Kidney (tissue), 14 donors: ENCODE data around the gene ZNF502. TPM values are rescaled to one million over a fixed set of nuclear protein-coding genes. Genes with fewer than 3 reads are reported as not detected.
A peak's percentile ranks its signal among the peaks of the same experiment; 100 is the strongest.

Source experiments
- DNase-seq, 5 donors: peaks; one replicate each; pipeline ENCODE4 v3.0.0-alpha.2; 2013 to 2020
- FAIRE-seq: peaks from 2 replicates; lab custom pipeline; 2012; peaks lifted over from hg19 to GRCh38; lab: Jason Lieb, UNC
- H3K27ac ChIP-seq, 2 donors: one replicate each; pipeline ENCODE4 v1.7.0; 2013; ENCODE audit warnings: low read depth in 2 of 2, low read length in 2 of 2, inconsistent platforms in 1 of 2
- H3K27me3 ChIP-seq: one replicate; pipeline ENCODE4 v1.7.1; 2013; ENCODE audit warnings: low read length, inconsistent platforms; ENCODE audit not compliant: control insufficient read depth, insufficient read depth
- H3K36me3 ChIP-seq, 3 donors: one replicate each; pipeline versions ENCODE4 v1.7.0 to v1.7.1; 2013; ENCODE audit warnings: low read length in 3 of 3, control low read depth in 1 of 3, inconsistent platforms in 1 of 3; ENCODE audit not compliant: insufficient read depth in 3 of 3, control insufficient read depth in 2 of 3
- H3K4me1 ChIP-seq, 3 donors: one replicate each; pipeline versions ENCODE4 v1.7.0 to v1.7.1; 2013; ENCODE audit warnings: low read length in 3 of 3, inconsistent platforms in 1 of 3, low read depth in 1 of 3; ENCODE audit not compliant: control insufficient read depth in 2 of 3, insufficient read depth in 2 of 3
- H3K4me3 ChIP-seq, 3 donors: one replicate each; pipeline versions ENCODE4 v1.7.0 to v1.8.1; 2013; ENCODE audit warnings: low read length in 3 of 3, control low read depth in 1 of 3, inconsistent platforms in 1 of 3
- H3K9ac ChIP-seq, 3 donors: one replicate each; pipeline versions ENCODE4 v1.7.0 to v1.7.1; 2013; ENCODE audit warnings: low read length in 3 of 3, control low read depth in 1 of 3, inconsistent platforms in 1 of 3
- H3K9me3 ChIP-seq, 3 donors: one replicate each; pipeline versions ENCODE4 v1.7.0 to v1.7.1; 2013; ENCODE audit warnings: low read length in 3 of 3, control low read depth in 1 of 3, inconsistent platforms in 1 of 3; ENCODE audit not compliant: control insufficient read depth in 2 of 3, insufficient read depth in 1 of 3
- CTCF ChIP-seq: IDR thresholded peaks from 3 replicates; pipeline ENCODE4 v1.5.1; 2012; ENCODE audit warnings: mild to moderate bottlenecking, moderate library complexity, borderline replicate concordance; ENCODE audit not compliant: insufficient read depth; ENCODE audit errors: extremely low read depth
- intact Hi-C: fragments of 100-400 bp; cut with DNase I; formaldehyde crosslinking; loops from one replicate; pipeline ENCODE4 v1.11.1; 2022
- polyA plus RNA-seq: library from polyadenylated mRNA; stranded (reverse); fragments of 350-450 nt; fragmentation: Illumina TruSeq; extraction: RNeasy Lipid Tissue Mini Kit (QIAGEN cat#74804); gene quantifications from one replicate; pipeline ENCODE4 v1.2.3, GENCODE V29; 2014; ENCODE audit warnings: low read depth, low replicate concordance; ENCODE audit not compliant: insufficient read depth
- total RNA-seq: library from RNA; stranded (reverse); fragmentation: NEBNext Ultra II Directional; extraction: Animal tissue kit (Norgen Biotek cat#: 25700); gene quantifications from one replicate; pipeline ENCODE4 v1.2.1, GENCODE V29; 2021
- donor health status: control.
- donor health status: control.
- donor health status: control.
- donor health status: control.
- donor health status: control.
- donor health status: DM: yes; HTN: yes; CAD: no.
- donor health status: Normal renal cell carcinoma (clear cell type).

Gene ZNF502
- total and polyA plus RNA-seq, 2 donors from 2014 or later = 2.3 to 6.0 TPM

GRCh38 chr3:44687898-44688297 lies 24.6 kb upstream of the ZNF502 start:
- Histone ChIP-seq H3K9ac (no peak overlapping the region), H3K36me3 (no peaks in the 10 kb centered on the region), H3K9me3 (peaks cover 0 to 4% (median 0%) of the 10 kb centered on the region in 3 donors), H3K27me3 (no peaks in the 10 kb centered on the region), H3K4me3 (no peak overlapping the region), H3K27ac (no peak overlapping the region), H3K4me1 (peaks cover 0 to 5% (median 3%) of the 10 kb centered on the region in 3 donors)
- intact Hi-C loops = no loop called here
- DNase-seq = no peak
- no peak for FAIRE-seq
- no peak for TF ChIP-seq CTCF

GRCh38 chr3:44721231-44722102 lies 9.0 kb downstream of the ZNF502 start:
- DNase-seq (no peak), FAIRE-seq (no peak)
- no peak for TF ChIP-seq CTCF
- peaks cover 17 to 31% (median 18%) of the 10 kb centered on the region in 3 donors for H3K36me3 ChIP-seq
- no peak overlapping the region for H3K9ac ChIP-seq
- H3K27ac ChIP-seq = no peak overlapping the region
- H3K27me3 ChIP-seq = no peaks in the 10 kb centered on the region
- intact Hi-C loops = no loop called here
- H3K4me1 ChIP-seq = no peaks in the 10 kb centered on the region
- H3K4me3 ChIP-seq = peak overlapping the region in 2 of 3 donors; percentile 0 to 11
- peaks cover 25 to 80% (median 52%) of the 10 kb centered on the region in 3 donors for H3K9me3 ChIP-seq

- Histone ChIP-seq H3K9me3 (peaks cover 24 to 75% (median 52%) of the 10 kb centered on the region in 3 donors), H3K36me3 (peaks cover 17 to 31% (median 18%) of the 10 kb centered on the region in 3 donors), H3K4me1 (no peaks in the 10 kb centered on the region), H3K9ac (no peak overlapping the region), H3K4me3 (peak overlapping the region in 1 of 3 donors; percentile 11), H3K27ac (no peak overlapping the region), H3K27me3 (no peaks in the 10 kb centered on the region)
- intact Hi-C loops = no loop called here
- FAIRE-seq (no peak), DNase-seq (no peak)
- TF ChIP-seq CTCF = no peak
Observed at GRCh38 chr3:44722103-44722401, 9.6 kb downstream of the ZNF502 start.
